Left lung (tissue), 10 donors: ENCODE data around the gene PTK6. TPM values are rescaled to one million over a fixed set of nuclear protein-coding genes. Genes with fewer than 3 reads are reported as not detected.

Source experiments
- ATAC-seq: fragments of 200-7000 bp; cut with Tn5 transposase; one replicate; pipeline ENCODE4 v1.9.1; 2020; ENCODE audit warnings: moderate library complexity
- DNase-seq, 4 donors: peaks; one replicate each; pipeline ENCODE4 v3.0.0-alpha.2; 2013 to 2020
- H3K27ac ChIP-seq, 2 donors: fragments of 200-600 bp; sonication (generic) in 1 of 2; one replicate each; pipeline versions ENCODE4 v1.5.0 to v1.8.0; 2020 to 2021
- H3K27me3 ChIP-seq, 2 donors: fragments of 200-600 bp; sonication (generic) in 1 of 2; one replicate each; pipeline versions ENCODE4 v1.5.0 to v1.8.0; 2020 to 2021
- H3K36me3 ChIP-seq, 2 donors: fragments of 200-600 bp; sonication (generic) in 1 of 2; one replicate each; pipeline versions ENCODE4 v1.5.0 to v1.8.0; 2020 to 2021
- H3K4me1 ChIP-seq, 2 donors: fragments of 200-600 bp; one replicate each; pipeline ENCODE4 v1.8.0; 2021
- H3K4me3 ChIP-seq, 2 donors: fragments of 200-600 bp; sonication (generic) in 1 of 2; one replicate each; pipeline versions ENCODE4 v1.5.0 to v1.8.0; 2020 to 2021; ENCODE audit warnings: mild to moderate bottlenecking in 1 of 2
- H3K9me3 ChIP-seq, 2 donors: fragments of 200-600 bp; sonication (generic) in 1 of 2; one replicate each; pipeline versions ENCODE4 v1.5.0 to v1.8.0; 2020 to 2021
- CTCF ChIP-seq, 2 donors: fragments of 200-600 bp; sonication (generic) in 1 of 2; IDR thresholded peaks; one replicate each; pipeline versions ENCODE4 v1.5.0 to v1.8.0; 2021; ENCODE audit warnings: antibody characterized with exemption in 2 of 2
- intact Hi-C, 2 donors: fragments of 100-400 bp; cut with DNase I; formaldehyde crosslinking; loops; one replicate each; pipeline versions ENCODE4 v1.11.2 to v1.14.2; 2022
- polyA plus RNA-seq, 6 donors: library from polyadenylated mRNA; unstranded; fragments of 120-200 nt; gene quantifications; one replicate each; pipeline ENCODE4 v1.2.1, GENCODE V29; 2013; ENCODE audit not compliant: insufficient read length in 6 of 6
- total RNA-seq, 2 donors: library from RNA; stranded (reverse); fragmentation: NEBNext Ultra II Directional; extraction: Animal tissue kit (Norgen Biotek cat#: 25700); gene quantifications; one replicate each; pipeline ENCODE4 v1.2.1, GENCODE V29; 2021
- donor health status: DM: no; HTN: yes; CAD: no.
- donor health status: DM: no; HTN: no; CAD: no.

PTK6 gene
- total and polyA plus RNA-seq, 8 donors, result 0.53 to 7.3 (median 0.75) TPM

- intact Hi-C loops, result no loop called here
- Histone ChIP-seq H3K4me1 (peaks cover 4 to 30% of the 10 kb centered on the region in 2 donors), H3K36me3 (no peaks in the 10 kb centered on the region), H3K27me3 (peaks cover 31 to 99% of the 10 kb centered on the region in 2 donors), H3K9me3 (peaks cover 0 to 5% of the 10 kb centered on the region in 2 donors), H3K4me3 (no peak overlapping the region), H3K27ac (no peak overlapping the region)
- TF ChIP-seq CTCF (IDR thresholded peaks at IDR 0.05), result no peak
- ATAC-seq (no peak), DNase-seq (peak in 1 of 4 donors; percentile 70)
Observed at GRCh38 chr20:63500151-63500901, 36.9 kb downstream of the PTK6 start.

- H3K4me1 ChIP-seq, result peaks cover 4 to 30% of the 10 kb centered on the region in 2 donors
- no peak for TF ChIP-seq CTCF (IDR thresholded peaks at IDR 0.05)
- ATAC-seq (no peak), DNase-seq (peak in 1 of 4 donors; percentile 70)
- H3K9me3 ChIP-seq, result no peaks in the 10 kb centered on the region
- peaks cover 31 to 100% of the 10 kb centered on the region in 2 donors for H3K27me3 ChIP-seq
- H3K4me3 ChIP-seq, result peak overlapping the region; percentile 11 to 20
- no peaks in the 10 kb centered on the region for H3K36me3 ChIP-seq
- intact Hi-C loops, result no loop called here
- no peak overlapping the region for H3K27ac ChIP-seq
Observed at GRCh38 chr20:63499338-63499969, 37.7 kb downstream of the PTK6 start.

GRCh38 chr20:63498960-63499337, 38.2 kb downstream of the PTK6 start, which contains the start of gene EEF1A2:
EEF1A2 (minus strand) TSS chr20:63499083; CDS start chr20:63497763, 1,320 bp downstream.
- Histone ChIP-seq H3K9me3 (no peaks in the 10 kb centered on the region), H3K36me3 (no peaks in the 10 kb centered on the region), H3K4me3 (peak within 1 kb of the TSS; percentile 11 to 20), H3K4me1 (peaks cover 4 to 30% of the 10 kb centered on the region in 2 donors), H3K27me3 (peaks cover 31 to 100% of the 10 kb centered on the region in 2 donors), H3K27ac (no peak within 1 kb of the TSS)
- intact Hi-C loops, result no loop called here
- DNase-seq (peak in 1 of 4 donors; percentile 79), ATAC-seq (no peak)
- no peak for TF ChIP-seq CTCF (IDR thresholded peaks at IDR 0.05)

- H3K27me3 ChIP-seq, result peaks cover 31 to 97% of the 10 kb centered on the region in 2 donors
- peak in 1 of 4 donors; percentile 84 for DNase-seq
- peaks cover 4 to 30% of the 10 kb centered on the region in 2 donors for H3K4me1 ChIP-seq
- no peak for TF ChIP-seq CTCF (IDR thresholded peaks at IDR 0.05)
- no peak overlapping the region for H3K27ac ChIP-seq
- ATAC-seq, result peak; percentile 58
- intact Hi-C loops, result no loop called here
- peak overlapping the region in 1 of 2 donors; percentile 20 for H3K4me3 ChIP-seq
- H3K36me3 ChIP-seq, result no peaks in the 10 kb centered on the region
- no peaks in the 10 kb centered on the region for H3K9me3 ChIP-seq
Observed at GRCh38 chr20:63497946-63498935, 38.9 kb downstream of the PTK6 start.
